NCI-H2029 (cell line): ENCODE measurements around the gene ESRRA.

Experiments used
- DNase-seq: peaks from one replicate; lab custom pipeline; 2025; lab: John Stamatoyannopoulos, UW

Gene ESRRA

DNA sequence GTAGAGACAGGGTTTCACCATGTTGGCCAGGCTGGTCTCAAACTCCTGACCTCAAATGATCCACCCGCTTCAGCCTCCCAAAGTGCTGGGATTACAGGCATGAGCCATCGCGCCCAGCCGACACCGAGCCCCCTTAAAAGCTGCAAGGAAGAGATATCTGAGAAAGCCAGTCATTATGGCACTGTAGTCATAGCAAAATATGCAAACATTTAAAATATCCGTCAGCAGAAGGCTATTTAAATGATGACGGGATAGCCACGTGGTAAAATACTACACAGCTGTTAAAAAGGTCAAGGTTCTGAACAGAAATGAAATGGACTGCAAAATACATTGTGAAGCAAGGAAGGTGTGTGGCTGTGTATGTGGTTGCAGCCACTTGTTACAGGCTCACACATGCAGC lies 28.2 kb downstream of the ESRRA start:
- DNase-seq: no peak

GRCh38 chr11:64334764-64335735 lies 29.7 kb downstream of the ESRRA start:
- DNase-seq: peak; percentile 62

DNA sequence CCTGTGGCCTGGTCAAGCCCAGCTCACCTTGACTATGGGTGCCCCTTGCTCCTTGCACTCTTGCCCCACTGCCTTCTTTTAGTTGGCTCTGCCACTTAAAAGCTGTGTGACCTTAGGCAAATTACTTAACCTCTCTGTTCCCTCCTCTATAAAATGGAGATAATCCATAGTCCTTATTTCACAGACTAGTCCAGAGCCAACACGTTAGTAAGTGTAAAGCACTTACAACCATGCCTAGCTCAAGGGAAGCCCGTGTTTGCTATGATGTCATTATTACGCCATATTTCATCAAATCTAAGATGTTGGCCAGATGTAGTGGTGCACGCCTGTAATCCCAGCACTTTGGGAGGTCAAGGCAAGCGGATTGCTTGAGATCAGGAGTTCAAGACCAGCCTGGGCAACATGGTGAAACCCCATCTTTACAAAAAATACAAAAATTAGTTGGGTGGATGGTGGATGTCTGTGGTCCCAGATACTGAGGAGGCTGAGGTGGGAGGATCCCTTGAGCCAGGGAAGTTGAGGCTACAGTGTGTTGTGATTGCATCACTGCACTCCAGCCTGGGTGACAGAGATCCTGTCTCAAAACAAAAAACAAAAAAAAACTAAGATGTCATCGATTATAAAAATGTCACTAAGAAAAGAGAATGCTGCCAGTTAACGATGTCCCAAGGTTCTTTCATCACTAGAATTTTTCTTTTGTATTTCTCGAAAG lies 32.4 kb downstream of the ESRRA start:
- no peak for DNase-seq

DNA sequence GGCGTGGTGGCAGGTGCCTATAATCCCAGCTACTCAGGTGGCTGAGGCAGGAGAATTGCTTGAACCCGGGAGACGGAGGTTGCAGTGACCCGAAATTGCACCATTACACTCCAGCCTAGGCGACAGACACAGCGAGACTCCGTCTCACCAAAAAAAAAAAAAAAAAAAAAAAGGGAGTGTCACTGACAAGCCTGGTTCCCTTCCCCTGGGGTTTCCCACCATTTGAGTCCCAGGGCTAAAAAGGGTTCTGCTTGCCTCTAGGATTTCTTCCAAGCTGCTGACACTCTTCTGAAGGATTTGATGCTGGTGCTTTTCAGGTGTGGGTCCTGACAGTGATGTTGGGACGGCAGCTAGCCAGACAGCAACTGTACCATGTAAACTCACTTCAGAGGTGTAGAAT lies 33.4 kb downstream of the ESRRA start:
- DNase-seq: no peak

GRCh38 chr11:64339286-64339685 lies 34.0 kb downstream of the ESRRA start:
- no peak for DNase-seq

- no peak for DNase-seq
Measured at GRCh38 chr11:64339754-64340408, 34.6 kb downstream of the ESRRA start, which contains the start of gene CCDC88B. TSS of gene CCDC88B (plus strand) at chr11:64340204. CDS start at chr11:64340267, 63 bp downstream.

- no peak for DNase-seq
Measured at GRCh38 chr11:64340671-64341335, 35.5 kb downstream of the ESRRA start.

- DNase-seq: no peak
Measured at GRCh38 chr11:64341429-64341828, 36.1 kb downstream of the ESRRA start.

GRCh38 chr11:64341851-64342791 lies 36.8 kb downstream of the ESRRA start:
- DNase-seq: peak; percentile 81

- DNase-seq: no peak
Measured at GRCh38 chr11:64342869-64343745, 37.8 kb downstream of the ESRRA start.

DNA sequence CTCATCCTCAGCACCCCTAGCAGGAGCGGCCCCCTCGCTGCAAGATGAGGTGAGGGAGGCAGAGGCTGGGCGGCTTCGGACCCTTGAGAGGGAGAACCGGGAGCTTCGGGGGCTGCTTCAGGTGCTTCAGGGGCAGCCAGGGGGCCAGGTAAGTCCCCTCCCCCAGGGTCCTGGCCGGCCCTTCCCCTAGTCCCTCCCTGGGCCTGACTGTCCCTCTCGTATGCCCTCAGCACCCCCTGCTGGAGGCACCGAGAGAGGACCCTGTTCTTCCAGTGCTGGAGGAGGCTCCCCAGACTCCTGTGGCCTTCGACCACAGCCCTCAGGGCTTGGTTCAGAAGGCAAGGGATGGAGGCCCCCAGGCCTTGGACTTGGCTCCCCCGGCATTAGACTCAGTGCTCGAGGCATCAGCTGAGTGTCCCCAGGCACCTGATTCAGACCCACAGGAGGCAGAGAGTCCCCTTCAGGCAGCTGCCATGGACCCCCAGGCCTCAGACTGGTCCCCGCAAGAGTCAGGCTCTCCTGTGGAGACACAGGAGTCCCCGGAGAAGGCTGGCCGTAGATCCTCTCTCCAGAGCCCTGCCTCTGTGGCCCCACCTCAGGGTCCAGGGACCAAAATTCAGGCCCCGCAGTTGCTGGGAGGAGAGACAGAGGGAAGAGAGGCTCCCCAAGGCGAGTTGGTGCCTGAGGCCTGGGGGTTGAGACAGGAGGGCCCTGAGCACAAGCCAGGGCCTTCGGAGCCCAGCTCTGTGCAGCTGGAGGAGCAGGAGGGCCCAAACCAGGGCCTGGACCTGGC lies 38.6 kb downstream of the ESRRA start:
- no peak for DNase-seq

DNA sequence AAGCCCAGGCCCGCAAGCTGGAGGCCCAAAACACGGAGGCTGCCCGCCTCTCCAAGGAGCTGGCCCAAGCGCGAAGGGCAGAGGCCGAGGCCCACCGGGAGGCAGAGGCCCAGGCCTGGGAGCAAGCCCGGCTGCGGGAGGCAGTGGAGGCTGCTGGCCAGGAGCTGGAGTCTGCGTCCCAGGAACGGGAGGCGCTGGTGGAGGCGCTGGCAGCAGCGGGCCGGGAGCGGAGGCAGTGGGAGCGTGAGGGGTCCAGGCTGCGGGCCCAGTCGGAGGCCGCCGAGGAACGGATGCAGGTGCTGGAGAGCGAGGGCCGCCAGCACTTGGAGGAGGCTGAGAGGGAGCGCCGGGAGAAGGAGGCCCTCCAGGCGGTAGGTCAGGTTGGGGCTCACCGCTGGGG lies 39.5 kb downstream of the ESRRA start:
- DNase-seq: no peak

DNA sequence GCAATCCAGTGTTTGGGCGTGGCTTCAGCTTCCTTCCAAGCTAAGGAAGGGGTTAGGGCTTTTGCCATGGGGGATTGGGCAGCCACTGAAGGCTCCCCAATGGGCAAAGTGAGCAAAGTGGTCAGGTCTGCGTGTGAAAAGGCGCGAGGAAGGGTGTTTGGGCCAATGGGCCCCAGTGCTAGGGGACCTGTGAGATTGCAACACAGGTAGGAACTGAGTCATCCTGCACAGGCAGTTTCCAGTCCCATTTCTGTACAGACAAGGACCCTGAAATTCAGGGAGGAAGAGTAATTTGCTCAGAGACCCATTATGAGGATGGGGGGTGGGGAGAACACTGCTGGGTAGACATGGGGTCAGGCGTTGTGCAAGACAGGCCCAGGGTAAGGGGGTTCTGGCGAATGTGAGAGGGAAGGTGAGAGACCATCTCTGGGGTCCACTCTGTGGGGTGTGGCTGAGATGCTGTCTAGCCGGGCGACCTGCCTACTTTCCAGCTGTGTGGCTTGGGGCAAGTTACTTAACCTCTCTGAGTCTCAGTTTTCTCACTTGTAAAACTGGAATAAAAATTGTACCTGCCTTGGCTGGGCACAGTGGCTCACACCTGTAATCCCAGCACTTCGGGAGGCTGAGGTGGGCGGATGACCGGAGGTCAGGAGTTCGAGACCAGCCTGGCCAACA lies 42.0 kb downstream of the ESRRA start:
- DNase-seq: no peak

- no peak for DNase-seq
Measured at GRCh38 chr11:64348383-64349024, 43.2 kb downstream of the ESRRA start.

DNA sequence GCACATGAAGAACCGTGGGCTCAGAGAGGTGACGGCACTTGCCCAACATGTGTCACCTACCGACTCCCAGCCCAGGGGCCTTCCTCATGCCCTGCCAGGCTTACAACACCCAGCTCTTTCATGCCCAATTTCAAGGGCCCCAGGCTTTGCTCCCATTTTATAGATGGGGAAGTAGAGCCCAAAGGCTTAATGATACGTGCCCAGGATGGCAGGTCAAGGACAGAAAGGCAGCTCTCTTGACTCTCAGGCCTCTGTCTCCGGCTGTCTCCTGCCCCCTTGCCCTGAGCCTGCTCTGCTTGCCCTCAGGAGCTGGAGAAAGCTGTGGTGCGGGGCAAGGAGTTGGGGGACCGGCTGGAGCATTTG lies 43.7 kb downstream of the ESRRA start:
- no peak for DNase-seq

- DNase-seq: no peak
Measured at GRCh38 chr11:64349404-64349803, 44.1 kb downstream of the ESRRA start.

DNA sequence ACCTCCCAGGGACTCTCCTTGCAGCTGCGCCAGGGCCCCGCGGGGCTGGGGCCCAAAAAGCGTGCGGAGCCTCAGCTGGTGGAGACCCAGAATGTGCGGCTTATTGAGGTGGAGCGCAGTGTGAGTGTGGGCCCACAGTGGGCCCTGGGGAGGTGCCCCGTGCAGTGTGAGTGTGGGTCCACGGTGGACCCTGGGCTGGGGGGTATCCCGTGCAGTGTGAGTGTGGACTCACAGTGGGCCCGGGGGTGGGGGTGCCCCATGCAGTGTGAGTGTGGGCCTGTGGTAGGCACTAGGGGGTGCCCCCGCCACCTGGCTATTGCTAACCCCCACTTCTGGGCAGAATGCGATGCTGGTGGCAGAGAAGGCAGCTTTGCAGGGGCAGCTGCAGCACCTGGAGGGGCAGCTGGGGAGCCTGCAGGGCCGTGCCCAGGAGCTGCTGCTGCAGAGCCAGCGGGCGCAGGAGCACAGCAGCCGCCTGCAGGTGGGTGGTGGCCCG lies 45.9 kb downstream of the ESRRA start:
- no peak for DNase-seq
